GM12874 (cell line): ENCODE results near the gene YIF1A.

Source experiments
- CTCF ChIP-seq: IDR thresholded peaks from 2 replicates; pipeline ENCODE4 v1.5.1; 2011; ENCODE audit warnings: low read depth, mild to moderate bottlenecking, control low read depth, low read length, moderate library complexity; ENCODE audit not compliant: insufficient read depth

The YIF1A gene

GRCh38 chr11:66322732-66323427 lies 33.9 kb upstream of the YIF1A start:
- no peak for TF ChIP-seq CTCF

- no peak for TF ChIP-seq CTCF
Measured at GRCh38 chr11:66321606-66322005, 32.7 kb upstream of the YIF1A start.

GRCh38 chr11:66318600-66318970 lies 29.6 kb upstream of the YIF1A start:
- TF ChIP-seq CTCF: no peak

GRCh38 chr11:66317723-66318599 lies 29.0 kb upstream of the YIF1A start:
- no peak for TF ChIP-seq CTCF

- TF ChIP-seq CTCF: no peak
Measured at GRCh38 chr11:66317322-66317722, 28.4 kb upstream of the YIF1A start.

- TF ChIP-seq CTCF: no peak
Measured at GRCh38 chr11:66316849-66317251, 27.9 kb upstream of the YIF1A start, which contains the start of gene CD248. Gene CD248, minus strand, starts transcription at chr11:66317044. Its CDS starts 17 bp downstream, at chr11:66317027.

- no peak for TF ChIP-seq CTCF
Measured at GRCh38 chr11:66315921-66316811, 27.2 kb upstream of the YIF1A start.
